Hypothalamus (tissue), 51 donors: ENCODE data around the gene MALT1.
"Not testable (repeated sequence)": the region's sequence is repeated elsewhere in the genome, so short reads cannot be mapped to it uniquely, and the experiment has no call there.

Source experiments
- DNase-seq, 51 donors: peaks; one replicate each; lab custom pipeline; 2025; lab: John Stamatoyannopoulos, UW

The MALT1 gene

DNA sequence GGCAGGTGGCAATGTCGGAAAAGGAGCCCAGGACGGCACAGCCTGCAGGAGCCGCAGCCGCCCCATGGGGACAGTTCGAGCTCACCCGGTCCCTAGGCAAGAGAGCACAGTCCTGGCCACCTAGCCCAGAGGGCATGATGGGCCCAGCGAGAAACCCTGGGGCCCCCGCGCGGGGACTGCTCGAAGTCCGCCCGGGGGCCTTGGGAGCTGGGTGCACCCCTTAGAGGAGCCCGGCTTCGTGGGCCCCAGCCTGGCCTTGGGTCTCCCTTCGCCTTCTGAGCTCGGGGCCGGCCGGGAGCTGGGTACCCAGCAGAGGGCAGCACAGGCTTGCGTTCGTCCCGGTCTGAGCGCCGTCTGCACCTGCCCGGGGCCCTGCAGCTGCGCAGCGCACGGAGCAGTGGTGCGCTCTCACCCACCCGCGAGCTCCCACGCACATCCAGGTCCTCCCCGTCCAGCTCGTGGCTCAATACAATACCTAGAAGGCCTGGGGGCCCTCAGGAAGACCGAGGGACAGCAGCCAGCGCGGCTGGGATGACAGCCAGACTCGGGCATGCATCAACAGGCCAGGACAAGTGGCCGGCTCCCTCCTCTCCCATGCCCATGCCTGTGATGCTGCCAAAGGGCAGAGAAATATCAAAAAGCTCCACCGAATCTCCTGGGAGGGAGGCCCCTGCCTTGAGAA is 97.2 kb downstream of the MALT1 start:
- DNase-seq = peak in 50 of 51 donors; percentile 3 to 86 (median 63)

DNA sequence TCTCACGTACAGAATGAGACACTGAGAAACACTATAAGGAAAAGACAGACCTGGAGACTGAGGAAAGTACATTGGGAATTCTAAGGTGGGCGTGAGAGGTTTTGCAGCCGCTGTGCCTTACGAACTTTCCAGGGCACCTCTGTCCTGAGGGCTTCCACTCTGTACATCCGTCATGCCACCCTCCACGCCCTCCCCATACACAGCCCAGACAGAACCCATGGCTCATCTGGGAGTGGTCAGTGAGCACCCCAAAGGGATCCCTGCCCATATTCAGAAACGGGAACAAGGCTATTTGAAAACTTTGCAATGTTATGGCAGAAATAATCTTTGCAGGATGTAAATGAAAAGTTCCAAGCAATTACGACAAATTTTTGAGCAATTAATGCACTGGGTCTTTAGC is 98.1 kb downstream of the MALT1 start:
- DNase-seq = no peak

DNA sequence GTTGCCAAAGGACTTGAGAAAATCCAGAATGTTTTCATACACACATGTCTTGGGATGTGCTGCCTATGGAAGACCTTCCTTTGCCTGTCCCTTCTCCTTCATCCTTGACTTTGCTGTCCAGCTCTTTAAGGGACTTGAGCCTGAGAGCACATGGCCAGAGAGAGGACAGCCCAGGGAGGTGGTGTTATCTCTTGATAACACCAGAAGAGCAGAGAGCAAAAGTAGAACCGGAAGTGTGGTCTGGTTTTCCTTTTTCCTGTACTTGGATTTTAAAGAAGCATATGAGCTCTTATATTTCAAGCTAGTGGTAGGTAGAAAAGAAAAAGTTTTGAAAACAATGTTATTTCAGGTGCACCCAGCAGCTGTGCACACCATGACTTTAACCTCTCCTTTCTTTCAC is 99.3 kb downstream of the MALT1 start:
- DNase-seq = no peak

DNA sequence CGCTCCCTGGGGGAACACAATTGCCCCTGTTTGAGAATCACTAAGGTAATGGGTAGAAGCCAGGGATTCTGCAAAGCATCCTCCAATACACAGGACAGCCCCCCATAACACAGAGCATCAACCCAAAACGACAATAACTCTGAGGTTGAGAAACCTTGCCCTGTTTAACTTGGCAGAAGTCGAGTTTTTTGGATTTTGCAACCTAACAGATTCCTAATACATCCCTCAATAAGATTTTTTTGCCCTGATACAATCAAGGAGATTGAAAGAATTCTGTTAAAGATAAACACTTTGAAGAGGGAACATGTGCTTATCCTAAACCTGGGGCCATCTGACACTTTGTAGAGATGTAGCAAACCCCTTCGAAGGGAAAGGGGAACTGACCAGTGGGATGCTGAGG is 100.9 kb downstream of the MALT1 start:
- no peak for DNase-seq

DNA sequence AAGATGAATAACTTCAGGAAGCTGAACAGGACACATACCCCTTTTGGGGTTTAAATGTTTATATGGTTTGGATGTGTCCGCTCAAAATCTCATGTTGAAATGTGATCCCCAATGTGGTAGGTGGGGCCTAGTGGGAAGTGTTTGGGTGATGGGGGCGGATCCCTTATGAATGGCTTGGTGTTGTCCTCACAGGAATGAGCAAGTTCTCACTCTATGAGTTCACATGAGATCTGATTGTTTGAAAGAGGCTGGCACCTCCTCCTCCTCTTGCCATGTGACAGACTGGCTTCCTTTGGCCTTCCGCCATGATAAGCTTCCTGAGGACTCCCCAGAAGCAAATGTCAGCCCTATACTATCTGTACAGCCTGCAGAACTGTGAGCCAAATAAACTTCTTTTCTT is 104.8 kb downstream of the MALT1 start:
- DNase-seq = no peak

DNA sequence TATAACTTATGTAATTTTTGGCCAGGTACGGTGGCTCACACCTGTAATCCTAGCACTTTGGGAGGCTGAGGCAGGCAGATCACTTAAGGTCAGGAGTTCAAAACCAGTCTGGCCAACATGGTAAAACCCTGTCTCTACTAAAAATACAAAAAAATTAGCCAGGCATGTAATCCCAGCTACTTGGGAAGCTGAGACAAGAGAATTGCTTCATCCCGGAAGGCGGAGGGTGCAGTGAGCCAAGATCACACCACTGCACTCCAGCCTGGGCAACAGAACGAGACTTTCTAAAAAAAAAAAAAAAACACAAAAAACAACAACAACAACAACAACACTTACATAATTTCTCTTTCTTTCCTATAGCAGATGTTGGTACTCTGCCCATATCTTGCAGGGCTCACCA is 105.3 kb downstream of the MALT1 start:
- not testable (repeated sequence) for DNase-seq

DNA sequence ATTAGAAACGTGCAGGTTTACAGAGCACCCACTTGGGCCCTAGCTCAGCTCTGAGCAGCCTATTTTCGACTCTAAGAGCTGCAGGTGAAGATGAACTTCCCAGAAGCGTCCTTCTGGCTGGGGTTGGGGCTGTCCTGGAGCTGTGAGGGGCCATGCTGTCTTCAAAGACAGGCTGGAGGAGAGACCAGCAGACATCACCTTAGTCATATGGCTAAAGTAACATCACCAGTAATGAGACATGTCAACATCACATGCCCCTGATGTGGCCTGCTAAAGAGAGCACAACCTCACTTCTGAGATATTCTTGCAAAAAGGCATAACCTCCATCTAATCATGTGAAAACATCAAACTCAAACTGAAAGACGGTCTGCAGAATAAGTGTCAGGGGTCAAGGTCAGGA is 106.2 kb downstream of the MALT1 start:
- DNase-seq = no peak

DNA sequence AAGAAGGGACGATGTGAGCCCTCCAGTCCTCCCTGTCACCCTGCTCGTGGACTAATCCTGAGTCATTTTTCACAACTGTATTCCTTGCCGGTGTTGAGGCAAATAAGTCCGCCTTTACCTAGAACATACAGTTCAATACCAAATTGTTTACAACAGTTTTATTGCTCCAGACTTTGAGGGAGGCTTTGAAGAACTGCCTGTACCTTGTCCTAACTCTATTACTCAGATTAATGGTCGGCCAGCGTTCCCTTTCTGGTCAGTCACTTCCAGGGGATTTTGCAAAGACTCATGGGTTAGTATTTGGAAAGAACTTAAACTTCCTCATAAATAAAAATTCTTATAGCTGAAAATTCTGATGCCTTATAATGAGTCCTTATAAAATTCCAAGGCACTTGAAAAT is 108.3 kb downstream of the MALT1 start:
- DNase-seq = no peak

DNA sequence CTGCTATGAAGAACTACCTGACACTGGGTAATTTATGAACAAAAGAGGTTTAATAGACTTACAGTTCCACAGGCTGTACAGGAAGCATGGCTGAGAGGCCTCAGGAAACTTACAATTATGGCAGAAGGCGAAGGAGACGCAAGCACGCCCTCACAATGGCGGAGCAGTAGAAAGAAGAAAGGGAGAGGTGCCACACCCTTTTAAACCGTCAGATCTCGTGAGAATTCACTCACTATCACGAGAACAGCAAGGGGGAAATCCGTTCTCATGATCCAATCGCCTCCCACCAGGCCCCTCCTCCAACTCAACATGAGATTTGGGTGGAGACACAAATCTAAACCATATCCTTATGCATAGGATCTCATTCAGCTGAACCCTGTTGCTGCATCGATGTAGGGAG is 108.8 kb downstream of the MALT1 start:
- DNase-seq = no peak

DNA sequence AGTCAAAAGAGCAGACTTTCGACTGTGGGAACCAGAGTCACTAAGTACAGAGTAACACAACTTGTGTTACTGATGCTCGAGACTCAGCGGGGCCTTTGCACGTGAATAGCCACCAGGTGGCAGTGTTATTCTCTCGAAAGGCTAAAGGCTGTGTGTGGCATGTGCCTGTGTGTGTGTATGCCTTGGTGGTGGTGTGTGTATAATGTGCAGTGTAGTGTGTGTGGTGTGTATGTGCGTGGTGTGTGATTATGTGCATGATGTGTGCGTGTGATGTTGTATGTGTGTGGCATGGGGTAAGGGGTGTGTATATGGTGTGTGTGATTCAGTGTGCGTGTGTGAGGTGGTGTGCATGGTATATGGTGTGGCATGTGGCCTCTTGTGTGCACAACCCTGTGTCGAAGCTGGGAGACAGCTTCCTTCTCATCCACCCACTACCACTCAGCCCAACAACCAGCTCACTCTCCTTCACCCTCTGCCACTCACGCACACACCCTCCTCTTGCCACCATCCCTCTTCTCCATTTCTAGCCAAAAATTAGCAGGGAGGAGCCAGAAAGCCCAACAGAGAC is 110.4 kb downstream of the MALT1 start:
- peak; percentile 17 to 88 (median 59) for DNase-seq

DNA sequence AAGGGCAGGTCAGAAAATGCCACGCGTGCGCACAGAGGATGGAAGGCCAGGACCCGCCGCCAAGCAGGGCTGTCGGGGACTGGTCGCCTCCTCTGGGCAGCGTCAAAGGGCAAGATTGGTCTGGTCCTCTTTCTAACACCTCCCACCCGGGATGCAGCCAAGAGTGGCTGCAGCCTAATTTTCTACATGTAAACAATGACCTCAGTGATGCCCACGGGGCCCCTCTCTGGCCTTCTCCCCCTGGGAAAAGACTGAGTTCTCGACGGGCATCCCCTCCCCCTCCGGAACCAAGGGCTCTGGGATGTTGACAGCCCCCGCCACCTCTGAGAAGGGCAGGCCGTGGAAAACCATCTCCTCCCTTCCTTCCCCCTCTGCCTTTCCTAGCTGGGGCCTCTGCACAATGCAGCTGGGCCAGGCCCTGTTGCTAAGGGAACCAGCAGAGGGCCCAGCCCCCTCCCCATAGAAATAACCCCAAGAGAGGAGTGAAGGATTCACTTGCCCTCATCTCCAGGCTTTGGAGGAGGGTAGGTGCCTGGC is 113.4 kb downstream of the MALT1 start:
- DNase-seq = peak in 2 of 51 donors; percentile 2 to 7

DNA sequence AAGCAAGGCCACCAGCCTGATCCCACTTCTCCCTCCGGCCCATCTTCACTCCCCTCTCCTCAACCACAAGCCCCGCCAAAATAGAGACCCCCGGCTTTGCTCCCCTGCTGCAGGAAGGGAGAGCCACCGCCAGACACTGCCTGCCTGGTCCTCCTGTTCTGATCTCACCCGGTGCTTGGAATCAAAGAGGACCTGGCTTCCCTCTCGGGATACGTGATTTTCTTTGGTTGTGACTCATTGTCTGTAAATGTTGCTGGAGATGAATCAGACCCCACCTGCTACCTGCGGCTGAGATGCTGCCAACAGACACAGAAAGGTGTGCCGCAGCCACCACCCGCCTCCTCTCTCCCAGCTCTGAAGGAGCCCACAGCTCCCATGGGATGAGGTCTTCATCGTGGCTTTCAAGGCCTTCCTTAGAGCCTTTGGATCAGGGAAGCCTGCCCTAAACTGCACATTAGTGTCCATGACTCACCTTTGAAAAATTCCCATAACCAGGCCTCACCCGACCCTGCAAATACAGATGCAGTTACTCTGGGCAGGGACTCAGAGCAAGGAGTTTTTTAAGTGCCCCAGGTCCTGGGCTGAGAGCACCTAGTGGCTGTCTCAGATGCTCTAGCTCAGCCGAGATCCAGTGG is 114.0 kb downstream of the MALT1 start:
- peak in 2 of 51 donors; percentile 8 to 12 for DNase-seq

DNA sequence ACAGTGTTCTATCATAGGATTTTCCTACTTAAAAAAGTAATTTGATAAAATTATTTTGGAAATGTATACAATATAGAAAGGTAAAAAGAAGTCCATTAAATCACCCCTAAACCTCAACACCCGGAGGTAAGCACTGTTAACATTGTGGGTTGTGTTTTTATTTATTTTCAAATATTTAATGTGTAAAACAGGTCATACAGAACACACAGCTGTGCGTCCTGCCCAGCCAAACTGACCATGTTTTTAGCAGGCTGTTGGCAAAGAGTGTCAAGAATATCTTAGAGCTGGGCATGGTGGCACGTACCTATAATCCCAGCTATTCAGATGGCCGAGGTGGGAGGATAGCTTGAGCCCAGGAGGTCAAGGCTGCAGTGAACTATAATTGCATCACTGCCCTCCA is 114.6 kb downstream of the MALT1 start:
- no peak for DNase-seq

DNA sequence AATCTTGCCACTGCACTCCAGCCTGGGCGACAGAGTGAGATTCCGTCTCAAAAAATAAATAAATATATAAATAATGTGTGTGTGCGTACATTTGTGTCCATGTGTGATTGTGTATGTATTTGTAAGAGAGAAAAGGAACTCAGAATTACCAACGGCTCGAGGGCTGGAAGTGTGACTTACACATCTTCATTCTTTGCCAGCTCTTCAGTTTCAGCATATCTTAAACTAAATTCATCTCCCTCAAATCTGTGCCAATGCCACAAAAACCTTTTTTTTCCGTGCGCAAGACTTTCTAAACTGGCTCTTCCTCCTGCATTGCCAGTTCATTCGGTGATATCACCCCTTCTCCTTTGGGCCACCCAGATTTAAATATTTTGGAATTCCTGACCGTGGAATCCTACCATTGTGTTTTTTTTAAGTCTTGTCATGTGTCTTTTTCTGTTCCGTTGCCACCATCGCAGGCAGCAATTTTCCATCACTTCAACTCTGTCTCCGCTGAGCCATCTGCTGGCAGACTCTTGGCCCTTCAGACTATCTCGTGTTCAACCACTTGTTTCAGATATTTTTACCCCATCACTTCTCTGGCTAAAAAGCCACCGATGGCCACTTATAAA is 116.4 kb downstream of the MALT1 start:
- DNase-seq = peak in 10 of 51 donors; percentile 2 to 16 (median 6)

DNA sequence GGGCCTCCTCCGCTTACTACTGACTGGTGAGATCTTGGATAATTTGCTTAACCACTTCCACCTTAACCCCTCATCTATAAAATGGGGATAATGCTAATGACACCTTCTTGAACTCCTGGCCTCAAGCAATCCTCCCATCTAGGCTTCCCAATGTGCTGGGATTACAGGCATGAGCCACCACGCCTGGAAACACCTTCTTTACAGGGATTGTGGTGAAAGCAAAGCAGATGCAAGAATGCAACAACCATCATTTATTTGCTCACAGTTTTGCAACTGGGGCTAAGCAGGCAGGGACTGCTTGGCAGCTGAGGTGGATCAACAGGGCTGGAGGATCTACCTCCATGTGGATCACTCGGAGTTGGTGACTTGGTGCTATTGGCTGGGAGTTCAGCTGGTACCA is 117.2 kb downstream of the MALT1 start:
- no peak for DNase-seq

DNA sequence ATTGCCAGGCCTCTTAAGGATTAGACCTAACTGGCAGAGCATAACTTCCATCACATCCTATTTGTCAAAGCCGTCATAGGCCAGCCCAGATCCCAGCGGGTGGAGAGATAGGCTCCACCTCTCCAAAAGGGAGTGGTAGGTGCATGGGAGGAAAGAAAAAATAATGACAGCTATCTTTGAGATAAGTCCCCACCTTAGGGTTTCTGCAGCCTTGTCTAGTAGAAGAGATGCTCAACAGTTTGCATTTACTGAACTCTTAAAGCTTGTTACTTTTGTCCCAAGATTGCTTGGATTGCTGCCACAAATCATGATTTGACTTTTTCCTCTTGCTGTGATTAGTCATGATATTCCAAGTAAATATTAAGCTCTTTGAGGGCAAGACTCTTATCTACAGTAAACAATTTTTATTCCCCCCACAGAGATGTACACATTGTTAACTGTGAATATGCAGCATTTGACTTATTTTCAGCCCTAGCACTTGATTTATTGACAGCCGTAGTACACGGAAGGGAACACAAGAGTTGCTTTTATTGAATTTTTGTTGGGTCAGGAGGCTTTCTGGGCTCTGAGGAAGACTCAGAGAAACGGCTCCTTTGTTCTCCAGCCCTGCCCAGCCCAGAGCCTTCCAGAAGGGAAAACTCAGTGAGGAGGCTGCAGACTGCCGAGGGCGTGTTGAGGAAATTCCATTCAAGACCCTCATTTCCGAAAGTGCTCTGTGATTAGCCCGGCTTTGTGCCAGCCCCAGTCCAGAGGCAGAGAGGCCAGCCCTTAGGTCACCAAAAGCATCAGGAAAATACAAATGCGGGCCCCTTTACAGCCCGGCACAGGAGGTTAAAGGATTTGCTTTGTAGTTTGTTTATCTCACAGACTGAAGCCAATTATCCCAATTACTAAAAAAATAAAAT is 118.0 kb downstream of the MALT1 start:
- DNase-seq = peak in 33 of 51 donors; percentile 7 to 71 (median 34)

DNA sequence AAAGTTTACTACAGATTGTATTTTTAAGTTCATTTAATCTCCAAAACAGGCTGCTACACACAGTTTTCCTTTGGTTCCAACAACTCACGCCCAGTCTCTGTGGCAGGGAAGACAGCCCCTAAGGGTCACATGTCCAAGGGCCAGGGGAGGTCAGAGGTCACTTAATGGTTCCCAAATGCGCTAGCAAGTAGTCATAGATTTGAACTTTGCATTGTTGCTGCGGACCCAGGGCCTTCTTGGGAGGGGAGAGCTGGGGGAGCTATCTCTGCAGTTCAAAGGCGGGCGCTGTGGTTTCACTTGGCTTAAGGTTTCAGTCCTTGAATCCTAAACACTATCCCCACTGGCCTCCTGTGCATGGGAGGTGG is 118.6 kb downstream of the MALT1 start:
- DNase-seq = no peak

DNA sequence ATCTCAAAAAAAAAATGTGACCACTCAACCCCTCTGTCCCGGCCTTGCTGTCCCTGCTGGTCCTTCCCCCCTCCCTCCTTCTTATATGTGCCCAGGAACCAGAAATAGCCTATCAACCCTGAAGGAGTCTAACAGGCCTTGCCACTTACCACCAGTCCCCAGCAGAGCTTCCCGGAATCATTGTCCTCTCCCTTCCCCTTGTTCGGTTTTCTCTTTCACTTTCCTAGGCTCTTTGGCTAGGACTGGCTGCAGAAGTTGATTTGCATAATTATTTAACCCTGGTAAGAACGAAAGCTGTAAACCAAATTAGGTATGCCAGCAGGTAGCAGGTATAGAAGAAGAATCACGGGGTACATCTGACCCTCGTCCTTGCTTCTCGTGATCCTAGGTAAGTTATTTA is 120.8 kb downstream of the MALT1 start:
- DNase-seq = no peak

DNA sequence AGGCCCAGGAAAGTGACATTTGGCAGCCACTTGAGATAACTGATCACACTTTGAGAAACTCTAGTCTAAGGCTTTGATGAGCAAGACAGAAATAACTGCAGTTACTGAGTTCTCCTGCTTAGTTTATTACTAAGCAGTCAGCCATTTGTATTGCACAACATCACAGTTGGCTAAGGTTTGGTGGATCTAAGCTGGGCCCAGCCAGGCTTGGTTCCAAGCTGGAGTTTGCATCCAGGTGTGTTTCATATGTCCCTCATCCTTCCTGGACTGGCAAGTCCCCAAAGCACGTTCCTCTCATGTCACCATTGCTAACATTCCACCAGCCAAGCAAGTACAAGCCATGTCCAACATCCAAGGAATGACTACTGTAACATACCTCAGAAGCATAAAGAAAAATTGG is 122.1 kb downstream of the MALT1 start:
- DNase-seq = no peak

DNA sequence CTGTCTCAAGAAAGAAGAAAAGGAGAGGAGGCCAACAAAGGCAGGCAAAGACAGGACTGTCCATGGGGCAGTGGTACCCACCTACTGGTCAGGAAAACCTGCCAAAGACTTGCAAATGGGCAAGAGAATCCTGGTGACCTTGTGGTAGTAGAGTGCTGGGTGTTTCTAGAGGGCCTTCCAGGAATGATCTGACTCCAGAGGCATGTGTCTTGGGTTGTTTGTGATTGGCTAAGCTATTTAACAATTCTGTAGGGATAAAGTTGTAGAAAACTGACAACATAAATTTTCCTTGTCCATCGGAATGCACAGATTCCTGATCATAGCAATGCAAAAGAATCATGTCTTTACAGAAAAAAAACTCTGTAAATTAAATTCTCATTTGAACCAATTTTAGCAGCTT is 125.0 kb downstream of the MALT1 start:
- no peak for DNase-seq

DNA sequence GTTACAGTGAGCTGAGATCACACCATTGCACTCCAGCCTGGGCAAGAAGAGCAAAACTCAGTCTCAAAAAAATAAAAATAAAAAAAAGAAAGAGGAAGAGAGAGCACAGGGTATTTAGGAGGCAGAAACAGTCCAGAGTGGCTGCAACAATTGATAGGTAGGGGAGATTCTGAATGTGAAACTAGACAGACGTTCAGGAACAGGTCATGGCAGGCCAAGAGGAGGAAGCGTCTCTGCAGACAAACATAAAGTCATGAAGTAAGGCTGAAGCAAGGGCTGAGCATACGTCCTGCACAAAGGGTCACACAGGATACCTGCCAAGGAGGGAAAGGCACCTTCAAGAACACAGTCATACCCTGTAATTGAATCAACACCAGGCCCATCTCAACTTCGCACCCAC is 129.3 kb downstream of the MALT1 start:
- no peak for DNase-seq
